Ascending aorta (tissue), 2 donors: ENCODE measurements around the gene SLC26A2. TPM values are rescaled to one million over a fixed set of nuclear protein-coding genes. Genes with fewer than 3 reads are reported as not detected.

ENCODE experiments used
- DNase-seq, 2 donors: peaks; one replicate each; pipeline ENCODE4 v3.0.0-alpha.2; 2019; ENCODE audit warnings: low spot score in 2 of 2
- H3K27ac ChIP-seq, 2 donors: fragments of 200-600 bp; sonication (generic); one replicate each; pipeline ENCODE4 v1.5.1; 2016 to 2017; ENCODE audit warnings: mild to moderate bottlenecking in 1 of 2
- H3K27me3 ChIP-seq: fragments of 200-600 bp; sonication (generic); one replicate; pipeline ENCODE4 v1.5.1; 2017
- H3K36me3 ChIP-seq, 2 donors: fragments of 200-600 bp; sonication (generic); one replicate each; pipeline ENCODE4 v1.5.1; 2016
- H3K4me1 ChIP-seq, 2 donors: fragments of 200-600 bp; sonication (generic); one replicate each; pipeline ENCODE4 v1.5.1; 2016 to 2017; ENCODE audit warnings: mild to moderate bottlenecking in 1 of 2
- H3K4me3 ChIP-seq, 2 donors: fragments of 200-600 bp; sonication (generic); one replicate each; pipeline ENCODE4 v1.5.1; 2016 to 2017; ENCODE audit warnings: mild to moderate bottlenecking in 1 of 2
- H3K9me3 ChIP-seq, 2 donors: fragments of 200-600 bp; sonication (generic); one replicate each; pipeline ENCODE4 v1.5.1; 2016
- intact Hi-C: fragments of 100-400 bp; cut with DNase I; formaldehyde crosslinking; loops from one replicate; pipeline ENCODE4 v1.15.1; 2023
- total RNA-seq: library from RNA; depleted of rRNA; stranded (reverse); fragments of >200 nt; gene quantifications from one replicate; pipeline ENCODE4 v1.1.0, GENCODE V29; 2016
- TF ChIP-seq, protein P1 (sequence below), 3 experiments: fragments of 200-600 bp in 2 of 3; fragments of 450-650 bp in 1 of 3; sonication (generic) in 2 of 3; IDR thresholded peaks; one replicate each; pipeline ENCODE4 v1.5.1; 2016 to 2019; ENCODE audit warnings: antibody characterized with exemption in 3 of 3, mild to moderate bottlenecking in 1 of 3, moderate library complexity in 1 of 3

Gene SLC26A2
- total RNA-seq, result 6.9 TPM

DNA sequence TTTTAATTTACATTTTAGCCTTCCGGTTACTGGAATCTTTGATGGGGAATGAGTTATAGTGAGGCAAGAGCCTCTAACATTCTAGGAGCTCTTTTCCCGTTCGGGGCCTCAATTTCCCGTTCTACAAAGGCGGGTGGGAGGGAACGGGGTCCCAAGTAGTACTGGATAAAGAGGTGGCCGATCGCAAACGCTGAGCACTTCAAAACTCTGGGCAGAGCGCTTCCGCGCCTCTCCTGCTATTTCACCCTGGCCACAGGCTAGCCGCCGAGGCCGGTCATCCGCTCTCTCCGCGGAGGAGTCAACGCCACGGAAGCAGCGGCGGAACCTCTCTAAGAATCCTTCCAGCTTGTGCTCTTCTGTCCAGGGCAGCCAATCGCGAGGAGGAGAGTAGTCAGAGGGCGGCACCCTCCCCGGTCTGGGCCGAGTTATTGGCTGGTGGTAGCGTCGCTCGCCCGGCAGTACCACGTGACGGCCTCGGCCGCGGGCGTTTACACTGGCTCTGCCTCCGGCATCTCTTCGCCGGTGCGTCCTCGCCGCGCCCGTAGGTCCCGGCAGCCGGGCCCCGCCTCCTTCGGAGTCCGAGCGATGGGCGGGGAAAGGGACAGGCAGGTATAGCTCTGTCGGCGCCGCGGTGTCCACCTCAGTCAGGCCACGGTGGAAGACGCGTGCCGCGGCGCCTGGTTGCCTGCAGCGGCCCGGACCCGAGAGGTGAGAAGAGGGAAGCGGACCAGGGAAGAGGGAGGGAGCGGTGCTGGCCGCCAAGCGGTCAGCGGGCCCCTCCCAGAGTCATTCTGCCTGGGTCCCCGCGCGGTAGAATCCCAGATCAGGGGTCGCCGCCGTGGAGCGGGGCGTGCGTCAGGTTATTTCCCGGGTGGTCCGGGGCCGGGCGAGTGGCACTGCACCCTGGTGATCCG is at the start of gene SLC26A2:
Gene SLC26A2 (plus strand): TSS at position 487 of the 914 bp plus-strand sequence. CDS start 16,895 bp downstream, outside the sequence.
- no peaks in the 10 kb centered on the region for H3K9me3 ChIP-seq
- H3K36me3 ChIP-seq, result no peaks in the 10 kb centered on the region
- peak within 1 kb of the TSS; percentile 88 to 94 for H3K27ac ChIP-seq
- H3K27me3 ChIP-seq, result no peaks in the 10 kb centered on the region
- peaks cover 0 to 12% of the 10 kb centered on the region in 2 donors for H3K4me1 ChIP-seq
- TF ChIP-seq, protein P1, sequence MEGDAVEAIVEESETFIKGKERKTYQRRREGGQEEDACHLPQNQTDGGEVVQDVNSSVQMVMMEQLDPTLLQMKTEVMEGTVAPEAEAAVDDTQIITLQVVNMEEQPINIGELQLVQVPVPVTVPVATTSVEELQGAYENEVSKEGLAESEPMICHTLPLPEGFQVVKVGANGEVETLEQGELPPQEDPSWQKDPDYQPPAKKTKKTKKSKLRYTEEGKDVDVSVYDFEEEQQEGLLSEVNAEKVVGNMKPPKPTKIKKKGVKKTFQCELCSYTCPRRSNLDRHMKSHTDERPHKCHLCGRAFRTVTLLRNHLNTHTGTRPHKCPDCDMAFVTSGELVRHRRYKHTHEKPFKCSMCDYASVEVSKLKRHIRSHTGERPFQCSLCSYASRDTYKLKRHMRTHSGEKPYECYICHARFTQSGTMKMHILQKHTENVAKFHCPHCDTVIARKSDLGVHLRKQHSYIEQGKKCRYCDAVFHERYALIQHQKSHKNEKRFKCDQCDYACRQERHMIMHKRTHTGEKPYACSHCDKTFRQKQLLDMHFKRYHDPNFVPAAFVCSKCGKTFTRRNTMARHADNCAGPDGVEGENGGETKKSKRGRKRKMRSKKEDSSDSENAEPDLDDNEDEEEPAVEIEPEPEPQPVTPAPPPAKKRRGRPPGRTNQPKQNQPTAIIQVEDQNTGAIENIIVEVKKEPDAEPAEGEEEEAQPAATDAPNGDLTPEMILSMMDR (IDR thresholded peaks at IDR 0.05), result no peak
- peak within 1 kb of the TSS; percentile 77 to 86 for H3K4me3 ChIP-seq
- DNase-seq, result peak; percentile 95 to 99
- intact Hi-C loops, result loop anchor here (1.0 to 10.0 kb wide), 6 partner anchors 24 to 123 kb away; partner anchors contain the start of genes HMGXB3 and TIGD6

GRCh38 chr5:149911031-149911430 is 49.5 kb upstream of the SLC26A2 start:
- intact Hi-C loops, result loop anchor here (10.0 kb wide), 1 partner anchor 54 kb away; the partner anchor contains the start of gene SLC26A2
- no peak for DNase-seq
- H3K4me1 ChIP-seq, result no peaks in the 10 kb centered on the region
- no peaks in the 10 kb centered on the region for H3K36me3 ChIP-seq
- no peak overlapping the region for H3K4me3 ChIP-seq
- H3K27ac ChIP-seq, result no peak overlapping the region
- H3K27me3 ChIP-seq, result no peaks in the 10 kb centered on the region
- peaks cover 0 to 7% of the 10 kb centered on the region in 2 donors for H3K9me3 ChIP-seq
- TF ChIP-seq, protein P1 (IDR thresholded peaks at IDR 0.05), result no peak

- DNase-seq, result no peak
- Histone ChIP-seq H3K27me3 (no peaks in the 10 kb centered on the region), H3K9me3 (peaks cover 0 to 15% of the 10 kb centered on the region in 2 donors), H3K36me3 (no peaks in the 10 kb centered on the region), H3K4me1 (peaks cover 2 to 5% of the 10 kb centered on the region in 2 donors), H3K4me3 (no peak overlapping the region), H3K27ac (no peak overlapping the region)
- TF ChIP-seq, protein P1 (IDR thresholded peaks at IDR 0.05), result no peak
- intact Hi-C loops, result loop anchor here (10.0 kb wide), 1 partner anchor 52 kb away; the partner anchor contains the start of gene SLC26A2
These were observed 48.2 kb upstream of the SLC26A2 start for GRCh38 chr5:149912226-149912871.

DNA sequence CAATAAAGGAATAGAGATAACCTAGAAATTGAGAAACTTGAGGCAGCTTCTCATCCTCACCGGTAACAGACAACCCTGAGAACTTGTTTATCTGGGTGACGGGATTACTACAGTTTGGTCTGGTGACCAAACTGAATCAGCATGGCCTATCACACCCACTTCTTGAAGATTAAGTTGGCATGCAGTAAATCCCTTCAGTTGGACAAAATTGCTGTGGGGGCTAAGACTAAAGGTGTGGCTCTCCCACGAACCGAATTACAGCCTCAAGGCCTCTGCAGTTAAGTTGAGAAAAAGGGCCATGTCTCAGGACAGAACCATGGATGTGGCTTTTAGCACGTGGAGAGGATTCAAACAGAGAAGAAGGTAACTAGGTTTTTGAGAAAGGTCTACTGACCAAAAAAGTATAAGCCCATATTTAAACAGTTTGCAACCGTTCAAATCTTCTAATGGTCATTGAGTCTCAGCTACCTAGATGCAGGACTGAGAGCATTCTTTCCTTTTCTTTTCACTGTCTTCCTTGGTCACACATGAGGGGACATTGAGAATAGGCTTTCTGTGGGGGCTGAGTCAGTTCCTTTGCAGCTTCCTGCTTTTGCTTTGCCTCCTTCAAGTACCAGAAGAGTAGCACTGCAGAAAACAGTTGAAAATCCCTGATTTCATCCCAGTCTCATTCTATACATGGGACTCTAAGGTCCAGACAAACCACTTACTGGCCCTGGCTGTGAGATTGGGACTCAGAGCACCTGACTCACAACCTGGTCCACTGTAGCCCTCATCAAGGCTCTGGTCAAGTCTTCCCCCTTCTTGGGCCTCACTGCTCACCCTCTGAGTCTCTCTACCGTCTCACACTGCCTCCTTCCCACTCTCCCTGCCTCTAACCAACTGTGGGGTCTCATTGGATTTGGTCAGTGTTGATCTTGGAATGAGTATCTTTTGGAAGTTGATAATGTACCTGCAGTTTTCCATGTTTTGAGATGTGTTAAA is 46.8 kb upstream of the SLC26A2 start:
- intact Hi-C loops, result loop anchor here (10.0 kb wide), 1 partner anchor 51 kb away; the partner anchor contains the start of gene SLC26A2
- DNase-seq, result peak in 1 of 2 donors; percentile 12
- no peaks in the 10 kb centered on the region for H3K27me3 ChIP-seq
- H3K4me1 ChIP-seq, result peaks cover 3 to 15% of the 10 kb centered on the region in 2 donors
- no peaks in the 10 kb centered on the region for H3K36me3 ChIP-seq
- peaks cover 0 to 15% of the 10 kb centered on the region in 2 donors for H3K9me3 ChIP-seq
- no peak overlapping the region for H3K4me3 ChIP-seq
- TF ChIP-seq, protein P1 (IDR thresholded peaks at IDR 0.05), result no peak
- H3K27ac ChIP-seq, result no peak overlapping the region
